GM18868 (cell line): ENCODE results near the gene RGL1.
A peak's percentile ranks its signal among the peaks of the same experiment; 100 is the strongest.

ENCODE experiments used
- ATAC-seq: cut with Tn5 transposase; IDR thresholded peaks from one replicate; pipeline ENCODE4 v1.9.1; 2021; ENCODE audit warnings: mild to moderate bottlenecking, moderate library complexity; ENCODE audit not compliant: unreplicated experiment

The RGL1 gene

DNA sequence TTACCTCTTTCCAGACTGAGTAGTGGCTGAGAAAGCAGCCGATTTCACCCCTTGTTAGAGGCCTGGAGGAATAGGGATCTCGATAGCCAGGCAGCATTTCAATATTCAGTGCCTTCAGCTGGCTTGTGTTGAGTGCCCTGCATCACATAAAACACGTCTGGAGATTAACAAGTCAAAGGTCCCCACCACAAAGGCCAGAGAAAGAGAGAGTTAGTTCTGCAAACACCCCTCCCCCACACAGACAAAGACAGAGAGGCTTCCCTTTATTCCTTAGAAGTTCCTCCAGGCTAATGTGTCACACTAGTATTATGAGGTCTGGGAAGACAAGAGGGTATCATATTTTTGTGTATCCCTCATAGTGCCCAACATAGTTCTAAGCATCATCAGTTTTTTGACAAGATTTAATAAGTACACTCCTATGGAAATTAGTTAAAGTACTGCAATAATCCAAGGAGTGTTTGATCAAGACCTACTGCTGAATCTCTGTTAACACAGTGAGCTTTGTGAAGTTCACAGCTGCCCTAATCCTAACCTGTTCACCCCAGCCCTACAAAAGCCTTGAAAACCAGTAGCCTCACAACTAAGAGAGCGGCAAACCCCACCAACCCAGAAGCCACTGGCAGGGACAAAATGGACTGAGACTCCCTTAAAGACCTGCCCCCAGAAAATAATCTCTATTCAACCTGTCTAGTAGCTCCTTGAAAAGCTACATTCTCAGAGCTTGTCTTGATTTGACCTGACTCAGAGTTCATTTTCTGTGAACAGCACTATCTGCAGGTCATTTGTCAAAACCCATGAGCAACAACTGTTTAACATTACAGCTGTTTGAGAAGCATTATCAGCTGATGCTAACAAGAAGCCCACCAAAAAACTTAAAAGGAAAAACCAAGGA, 140.8 kb downstream of the RGL1 start:
- no peak for ATAC-seq

DNA sequence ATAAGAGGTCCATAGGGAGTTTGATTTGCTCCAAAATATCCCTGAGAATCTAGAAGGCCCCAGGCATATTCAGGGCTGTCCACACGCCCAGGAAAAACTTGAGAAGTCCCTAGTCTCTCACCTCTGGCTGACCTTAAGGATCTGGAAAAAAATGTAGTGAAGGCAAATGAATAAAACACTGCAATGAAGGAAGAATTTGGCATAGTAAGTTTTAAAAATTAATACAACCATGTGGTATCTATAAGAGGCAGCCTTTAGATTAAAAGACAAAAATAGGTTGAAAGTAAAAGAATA, 141.3 kb downstream of the RGL1 start:
- ATAC-seq: no peak

DNA sequence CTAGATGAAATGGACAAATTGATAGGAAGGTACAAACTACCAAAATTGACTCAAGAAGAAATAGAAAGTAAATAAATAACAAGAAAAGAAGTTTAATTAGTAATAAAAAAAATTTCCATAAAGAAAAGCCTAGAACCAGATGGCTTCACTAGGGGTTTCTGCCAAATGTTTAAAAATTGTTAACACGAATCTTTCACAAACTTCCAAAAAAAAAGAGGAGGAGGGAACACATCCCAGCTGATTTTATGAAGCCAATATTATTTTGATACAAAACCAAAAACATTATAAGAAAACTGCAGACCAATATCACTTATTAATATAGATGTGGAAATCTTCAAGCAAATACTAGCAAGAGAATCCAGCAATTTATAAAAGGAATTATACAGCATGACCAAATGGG, 143.1 kb downstream of the RGL1 start:
- ATAC-seq: no peak

DNA sequence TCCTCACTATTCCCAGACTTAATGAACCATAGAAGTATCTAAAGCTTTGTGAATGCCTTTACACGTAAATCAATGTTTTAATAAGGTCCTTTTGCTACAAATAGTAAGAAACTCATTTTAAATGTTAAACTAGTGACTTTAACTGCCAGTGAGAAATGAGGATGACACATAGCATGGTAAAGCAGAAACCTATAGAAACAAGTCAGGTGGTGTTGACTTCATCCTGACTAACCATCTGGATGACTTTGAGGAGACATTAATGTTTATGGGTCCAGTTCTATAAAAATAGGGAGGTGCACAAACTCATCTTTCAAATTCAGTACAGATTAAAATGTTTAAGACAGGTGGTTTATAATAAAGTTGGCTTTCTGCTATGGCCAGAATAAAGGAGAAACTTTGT, 147.2 kb downstream of the RGL1 start:
- no peak for ATAC-seq

DNA sequence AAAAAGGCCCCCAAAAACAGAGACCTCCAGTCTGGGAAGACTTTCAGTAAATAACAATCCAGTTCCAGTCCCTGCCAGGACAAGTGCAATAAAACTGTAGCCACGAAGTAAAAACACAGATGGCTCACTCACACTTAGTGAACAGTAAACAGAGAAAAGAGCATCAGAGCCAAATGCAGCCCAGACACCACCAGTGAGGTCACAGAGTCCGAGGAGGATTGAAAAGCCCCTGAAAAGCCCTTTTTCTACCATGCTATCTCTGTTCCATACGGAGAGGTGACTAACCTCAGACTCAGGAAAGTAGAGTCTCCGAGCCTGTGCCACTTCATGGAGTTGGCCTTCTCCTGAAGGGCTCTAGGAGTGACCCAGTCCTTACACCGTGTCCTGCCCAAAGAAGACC, 148.1 kb downstream of the RGL1 start:
- no peak for ATAC-seq

DNA sequence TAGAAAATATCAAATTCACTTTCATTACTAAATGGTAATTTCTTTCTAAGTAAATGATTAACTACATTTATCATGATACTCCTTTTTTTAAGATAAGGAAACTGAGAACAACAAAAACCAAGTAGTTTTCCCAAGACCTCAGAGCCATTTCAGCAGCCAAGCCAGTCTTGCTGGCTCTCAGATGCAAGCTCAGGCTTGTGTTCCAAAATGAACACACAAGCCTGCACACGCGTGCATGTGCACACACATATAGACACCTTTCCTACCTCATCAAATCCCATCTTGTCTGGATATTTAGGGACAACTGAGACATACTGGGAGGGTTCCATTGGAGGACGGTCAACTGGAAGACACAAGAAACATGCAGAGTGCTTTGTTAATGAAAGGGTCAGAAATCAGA, 149.6 kb downstream of the RGL1 start:
- no peak for ATAC-seq

DNA sequence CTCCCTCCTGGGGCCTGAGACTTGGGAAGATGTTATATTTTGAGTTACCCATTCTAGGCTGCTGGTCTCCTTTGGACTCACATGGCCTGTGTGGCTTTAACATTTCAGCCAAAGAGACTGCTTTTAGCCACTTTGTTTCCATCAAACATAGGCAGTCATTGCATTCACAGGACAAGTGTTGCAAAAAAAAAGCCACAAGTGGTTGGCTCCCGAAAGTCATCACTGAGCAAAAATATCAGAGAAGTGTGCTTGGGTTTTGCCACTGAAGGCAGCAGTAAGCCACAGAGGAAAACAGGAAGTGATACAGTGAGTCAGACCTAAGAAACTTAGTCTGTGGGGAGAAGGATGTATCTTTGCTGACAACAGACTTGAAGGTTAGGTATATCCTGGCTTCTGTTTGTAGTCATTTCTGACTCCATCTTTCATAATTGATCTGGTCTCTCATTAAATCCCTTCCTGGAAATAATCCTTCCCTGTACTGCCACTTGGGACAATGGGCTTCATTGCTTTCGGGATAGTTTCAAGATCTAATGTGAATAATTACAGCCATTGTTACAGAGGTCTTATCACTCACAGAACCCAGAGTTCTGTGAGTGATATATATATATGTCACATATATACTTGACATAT, 151.8 kb downstream of the RGL1 start:
- ATAC-seq: peak; percentile 100

DNA sequence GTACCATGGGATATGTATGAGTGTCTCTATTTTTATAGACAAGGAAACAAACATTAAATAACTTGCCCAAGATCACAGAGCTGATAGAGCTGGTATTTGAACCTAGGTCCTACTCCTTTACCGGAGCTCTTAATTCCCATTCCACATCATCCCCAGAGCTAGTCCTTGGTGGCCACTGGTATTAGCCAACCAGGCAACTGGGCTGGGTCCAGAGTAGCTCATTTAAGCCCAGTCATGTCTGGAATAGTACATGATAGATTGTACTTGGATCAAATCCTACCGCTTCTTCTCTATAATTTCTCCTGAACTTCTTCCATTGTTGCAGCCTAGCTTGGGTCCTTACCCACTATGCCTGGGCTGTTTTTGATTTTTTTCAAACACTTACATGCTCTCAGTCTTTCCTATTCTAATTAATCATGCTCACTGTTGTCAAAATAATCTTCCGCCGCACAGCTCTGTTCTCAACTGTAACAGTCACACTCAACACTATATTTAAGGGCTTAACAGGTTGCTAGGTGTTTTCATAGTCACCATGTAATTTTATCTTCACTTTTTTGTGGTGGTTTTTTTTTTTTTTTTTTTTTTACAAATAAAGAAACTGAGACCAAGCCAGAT, 152.4 kb downstream of the RGL1 start:
- no peak for ATAC-seq

DNA sequence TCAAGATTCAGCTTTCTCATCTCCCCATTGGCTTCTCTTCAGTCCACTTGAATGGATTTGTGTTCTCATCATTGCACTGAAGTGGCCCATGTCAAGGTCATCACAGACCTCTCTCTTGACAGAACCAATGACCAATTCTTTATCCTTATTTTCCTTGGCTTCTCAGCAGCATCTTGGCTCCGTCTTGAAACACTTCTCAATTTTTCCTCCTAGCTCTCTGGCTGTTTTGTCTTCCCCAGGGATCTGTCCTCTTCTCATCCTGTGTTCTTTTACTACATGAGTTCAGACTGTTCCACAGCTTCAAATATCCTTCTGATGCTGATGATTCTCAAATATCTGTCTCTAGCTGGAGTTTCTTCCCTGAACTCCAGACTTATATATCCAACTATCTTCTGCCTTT, 154.0 kb downstream of the RGL1 start:
- ATAC-seq: no peak

DNA sequence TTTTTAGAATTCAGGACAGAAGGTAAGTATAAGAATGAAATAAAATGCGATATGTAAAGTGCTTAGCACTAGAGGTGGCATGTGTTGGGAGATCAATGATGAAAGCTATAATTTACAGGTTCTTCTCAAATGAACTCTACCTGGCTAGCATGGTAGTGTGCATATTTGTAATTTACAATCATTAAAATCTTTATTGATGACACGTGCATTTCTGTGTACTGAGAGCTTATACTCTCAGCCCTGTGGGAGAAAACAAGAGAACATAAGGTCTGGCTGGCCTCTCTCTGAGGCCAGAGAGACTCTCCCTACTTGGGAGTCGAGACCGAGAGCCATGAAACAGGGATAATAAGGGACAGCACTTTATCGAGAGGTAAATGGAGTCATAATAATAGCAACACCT, 156.2 kb downstream of the RGL1 start:
- ATAC-seq: no peak

DNA sequence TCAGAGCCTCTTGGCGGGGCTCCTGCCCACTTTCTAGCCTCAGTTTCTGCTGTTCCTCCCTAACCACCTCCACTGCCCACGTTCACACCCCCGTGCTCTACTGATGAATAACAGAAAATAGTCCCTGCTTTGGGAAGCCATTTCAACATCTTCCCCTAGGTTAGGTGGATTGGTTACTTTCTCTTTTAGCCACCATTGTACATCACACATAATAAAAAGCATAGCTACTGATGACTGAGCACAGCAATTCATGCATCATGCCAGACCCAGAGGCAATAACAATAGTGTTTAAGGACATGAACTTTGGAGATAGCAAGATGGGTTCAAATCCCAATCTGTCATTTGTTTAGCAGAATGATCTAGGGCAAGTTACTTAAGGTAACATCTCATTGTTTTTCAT, 158.0 kb downstream of the RGL1 start:
- no peak for ATAC-seq

DNA sequence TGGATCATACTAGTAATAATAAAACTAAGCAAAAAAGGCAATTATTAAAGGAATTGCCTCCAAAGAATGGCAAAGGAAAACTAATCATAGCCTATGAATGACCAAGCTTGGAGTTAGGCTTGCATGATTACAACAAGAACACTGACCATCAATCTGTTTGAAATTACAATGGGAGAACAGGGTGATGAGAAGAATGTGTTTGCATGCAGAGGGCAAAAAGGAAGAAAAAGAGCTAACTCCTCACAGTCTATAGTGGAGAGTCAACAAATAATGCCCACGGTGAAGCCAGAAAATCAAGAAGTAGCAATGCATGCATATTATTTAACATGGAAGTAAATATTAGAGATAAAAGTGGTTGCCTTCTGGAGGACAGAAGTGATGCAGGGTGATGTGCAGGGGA, 160.8 kb downstream of the RGL1 start:
- no peak for ATAC-seq

DNA sequence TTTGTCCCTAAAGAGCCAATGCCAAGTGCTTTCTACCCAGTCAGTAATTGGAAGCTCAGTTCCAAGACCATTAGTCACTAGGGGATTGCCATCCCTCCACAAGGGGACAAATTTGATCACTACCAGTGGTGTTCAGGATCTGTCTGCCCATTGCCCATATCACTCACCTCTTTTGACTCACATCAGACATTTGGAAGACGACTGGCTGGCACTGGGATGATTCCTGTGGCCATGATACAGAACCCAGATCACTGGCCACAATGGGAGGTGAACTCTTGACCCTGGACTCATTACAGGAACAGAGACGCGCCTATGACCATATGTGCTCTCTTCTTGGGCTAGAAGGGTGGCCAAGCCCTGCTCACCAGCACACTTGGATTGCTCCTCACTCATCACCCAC, 161.6 kb downstream of the RGL1 start:
- ATAC-seq: no peak

DNA sequence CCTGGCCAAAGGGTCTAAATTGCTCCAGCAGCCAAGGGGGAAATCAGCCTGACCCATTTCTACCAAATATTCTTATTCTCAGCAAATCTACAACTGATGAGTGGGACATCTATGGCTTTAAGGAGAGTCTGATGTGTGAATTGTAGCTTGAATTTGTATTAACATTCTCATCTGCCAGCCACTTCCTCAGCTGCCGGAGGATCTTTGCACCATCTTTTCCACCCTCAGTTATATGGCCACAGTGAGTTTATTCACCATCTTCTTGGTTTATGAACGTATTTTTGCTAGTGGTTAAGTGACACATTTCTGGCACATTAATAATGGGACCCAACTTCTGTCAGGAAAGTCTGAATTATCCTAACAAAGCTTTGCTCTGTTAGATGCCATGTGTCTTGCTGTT, 163.0 kb downstream of the RGL1 start:
- no peak for ATAC-seq

DNA sequence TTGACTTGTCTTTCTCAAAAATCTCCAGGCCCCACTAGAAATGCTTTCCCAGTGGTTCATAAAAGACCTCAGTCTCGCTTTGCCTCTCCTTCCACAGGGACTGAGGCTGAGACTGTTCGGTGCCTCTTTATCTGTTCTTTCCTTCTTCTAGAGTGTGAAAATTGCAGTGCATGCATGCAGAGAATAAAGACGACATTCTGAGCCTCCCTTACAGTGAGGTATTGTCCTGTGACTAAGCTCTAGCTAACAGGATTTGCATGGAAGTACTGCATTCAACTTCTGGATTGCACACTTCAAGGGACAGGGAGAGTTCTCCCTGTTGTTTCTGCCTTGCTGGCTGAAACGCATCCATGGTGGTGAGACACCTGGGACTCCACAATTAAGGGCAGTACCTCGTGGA, 163.5 kb downstream of the RGL1 start:
- ATAC-seq: no peak

DNA sequence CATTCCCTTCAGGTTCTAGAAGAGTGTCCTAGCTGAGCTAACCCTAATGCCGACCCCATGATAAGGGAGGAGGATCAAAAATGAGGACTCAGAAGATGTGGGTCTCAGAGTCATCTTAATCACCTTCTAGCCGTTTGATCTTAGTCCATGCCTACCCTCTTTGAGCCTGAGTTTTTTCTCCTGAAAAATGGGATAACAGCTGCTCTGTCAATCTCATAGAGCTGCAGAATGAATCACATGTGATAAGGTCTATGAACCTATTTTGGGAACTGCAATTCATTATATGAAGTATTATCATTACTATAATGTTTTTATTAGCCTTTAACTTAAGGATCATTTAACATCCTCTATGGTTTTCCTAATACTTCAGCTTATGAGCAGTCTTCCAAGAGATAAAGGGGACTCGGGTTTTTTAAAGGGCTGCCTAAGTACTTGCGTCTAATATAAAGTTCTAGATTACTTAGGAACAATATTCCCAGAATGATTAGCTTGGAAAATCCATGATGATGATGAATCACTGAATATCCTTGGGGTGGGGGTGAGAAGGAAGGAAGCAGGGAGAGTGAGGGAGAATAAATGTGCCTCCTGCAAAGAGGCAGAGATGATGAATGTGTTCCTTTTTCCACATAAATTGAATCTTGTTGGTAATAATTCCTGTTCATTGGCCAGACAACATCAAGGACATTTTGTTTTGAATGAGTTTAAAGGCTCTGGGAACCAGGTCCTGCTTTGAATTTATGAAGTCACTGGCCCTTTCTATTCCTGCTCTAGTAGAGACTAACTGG, 165.8 kb downstream of the RGL1 start:
- no peak for ATAC-seq

DNA sequence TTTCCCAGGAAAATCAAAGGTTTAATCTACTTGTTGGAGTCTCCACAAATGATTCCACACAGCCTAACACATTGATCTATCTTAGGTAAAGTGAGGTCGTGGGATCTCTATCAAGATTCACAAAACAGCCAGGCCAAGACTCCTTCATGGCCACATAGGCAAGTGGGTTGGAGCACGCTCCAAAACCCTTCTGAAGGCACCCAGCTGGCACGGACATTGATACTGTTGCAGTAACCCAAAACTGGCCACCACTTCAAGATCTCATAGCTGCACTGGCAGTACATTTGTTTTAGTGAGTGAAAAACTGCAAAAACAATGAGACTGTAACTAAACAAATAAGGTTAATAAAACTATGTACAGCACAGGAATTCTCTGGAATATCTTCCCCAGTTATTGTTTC, 170.7 kb downstream of the RGL1 start:
- no peak for ATAC-seq

DNA sequence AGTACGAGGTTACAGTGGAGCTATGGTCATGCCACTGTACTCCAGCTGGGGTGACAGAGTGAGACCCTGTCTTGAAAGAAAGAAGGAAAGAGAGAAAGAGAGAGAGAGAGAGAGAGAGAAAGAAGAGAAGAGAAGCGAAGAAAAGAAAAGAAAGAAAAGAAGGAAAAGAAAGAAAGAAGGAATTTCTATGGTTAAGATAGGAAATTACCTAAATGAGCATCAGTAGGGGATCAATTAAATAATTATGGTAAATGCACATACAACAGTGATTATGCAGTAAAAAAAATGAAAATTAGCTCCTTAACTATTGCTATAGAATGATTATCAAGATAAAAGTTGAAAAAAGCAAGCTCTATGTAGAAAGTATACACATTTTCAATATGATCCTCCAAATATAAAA, 172.8 kb downstream of the RGL1 start:
- no peak for ATAC-seq
